Measurements from ENCODE around the gene THTPA.

The THTPA gene, protein sequence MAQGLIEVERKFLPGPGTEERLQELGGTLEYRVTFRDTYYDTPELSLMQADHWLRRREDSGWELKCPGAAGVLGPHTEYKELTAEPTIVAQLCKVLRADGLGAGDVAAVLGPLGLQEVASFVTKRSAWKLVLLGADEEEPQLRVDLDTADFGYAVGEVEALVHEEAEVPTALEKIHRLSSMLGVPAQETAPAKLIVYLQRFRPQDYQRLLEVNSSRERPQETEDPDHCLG

DNA sequence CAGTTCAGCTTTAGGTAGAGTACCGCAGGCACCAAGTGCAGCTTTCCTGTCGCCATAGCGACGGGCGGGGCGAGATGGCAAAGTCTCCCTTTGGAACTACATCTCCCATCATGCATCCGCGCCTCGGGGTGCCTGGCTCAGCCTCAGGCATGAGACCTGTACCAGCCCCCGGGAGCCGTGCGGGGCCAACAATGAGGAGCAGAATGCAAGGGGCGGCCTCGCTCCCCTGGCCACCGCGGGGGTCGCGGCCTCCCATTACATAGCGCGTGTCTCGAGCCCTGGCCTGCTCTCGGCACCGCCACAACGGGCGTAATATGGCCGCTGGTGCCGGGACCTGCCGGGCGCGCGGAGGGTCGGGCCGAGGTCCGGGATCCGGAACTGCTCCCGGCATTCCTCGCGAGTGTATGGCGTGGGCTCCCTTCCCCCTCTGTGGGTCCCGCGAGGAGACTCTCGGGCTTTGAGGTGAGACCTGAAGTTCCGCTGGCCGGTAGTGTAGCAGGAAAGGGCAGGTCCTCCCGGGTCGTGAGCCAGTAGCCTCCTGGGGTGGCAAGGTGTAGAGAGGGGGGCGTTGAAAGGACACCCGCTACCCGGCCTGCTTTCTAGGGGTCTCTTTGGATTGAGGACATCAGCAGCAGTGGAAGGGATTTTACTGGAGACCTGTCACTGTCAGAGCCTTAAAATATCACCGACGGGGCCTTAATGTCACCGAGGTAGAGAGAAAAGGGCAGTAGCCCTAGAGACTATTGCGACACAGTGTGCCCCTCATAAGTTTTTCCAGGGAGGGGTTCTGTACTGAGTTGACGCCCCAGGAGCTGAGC, at the start of gene THTPA:
Gene THTPA (plus strand): TSS at position 390 of the 818 bp plus-strand sequence. CDS start 487 bp downstream, outside the sequence.
- peak; percentile 87 for DNase-seq

- no peak for DNase-seq
Measured at GRCh38 chr14:23512156-23512555, 43.9 kb upstream of the THTPA start.

GRCh38 chr14:23513005-23513817, 42.9 kb upstream of the THTPA start:
- DNase-seq: no peak

DNA sequence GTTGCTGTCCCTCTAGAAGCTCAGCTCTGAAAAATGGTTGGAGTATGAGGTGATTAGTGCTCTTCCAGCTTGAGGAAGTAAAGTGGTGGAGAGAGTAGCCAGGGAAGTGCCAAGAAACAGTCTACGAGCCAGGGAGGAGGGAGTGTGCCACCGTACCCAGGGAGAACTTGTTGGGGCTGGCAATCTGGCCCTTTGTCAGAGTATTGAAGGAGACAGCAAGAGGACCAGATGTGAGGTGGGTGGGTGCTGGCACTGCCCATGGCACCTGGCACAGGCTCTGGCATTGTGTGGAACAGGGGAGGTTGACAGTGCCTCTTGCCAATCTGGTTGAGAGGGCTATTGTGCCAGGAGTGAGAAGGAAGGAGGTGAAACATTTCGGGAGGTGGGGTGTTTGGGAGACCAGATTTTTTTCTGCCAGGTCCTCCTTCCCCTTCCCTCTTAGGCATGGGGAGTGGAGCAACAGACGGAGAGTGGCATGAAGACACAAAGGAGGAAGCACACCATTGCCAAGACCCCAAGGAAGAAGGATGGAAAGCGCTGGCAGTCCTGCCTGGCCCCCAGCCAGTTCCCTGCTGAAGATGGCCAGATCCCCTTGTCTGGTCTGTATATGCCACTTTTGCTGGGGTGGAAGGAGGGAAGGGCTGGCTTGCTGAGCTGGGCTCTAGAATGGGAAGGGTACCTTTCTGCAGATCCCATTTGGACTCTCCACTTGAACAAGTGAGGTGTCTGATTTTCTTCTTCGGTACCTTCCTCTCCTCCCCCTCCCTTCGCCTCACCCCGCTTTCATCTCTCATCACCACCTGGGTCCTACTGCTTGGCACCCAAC, 42.0 kb upstream of the THTPA start:
- DNase-seq: no peak

GRCh38 chr14:23514644-23514957, 41.5 kb upstream of the THTPA start:
- no peak for DNase-seq

DNA sequence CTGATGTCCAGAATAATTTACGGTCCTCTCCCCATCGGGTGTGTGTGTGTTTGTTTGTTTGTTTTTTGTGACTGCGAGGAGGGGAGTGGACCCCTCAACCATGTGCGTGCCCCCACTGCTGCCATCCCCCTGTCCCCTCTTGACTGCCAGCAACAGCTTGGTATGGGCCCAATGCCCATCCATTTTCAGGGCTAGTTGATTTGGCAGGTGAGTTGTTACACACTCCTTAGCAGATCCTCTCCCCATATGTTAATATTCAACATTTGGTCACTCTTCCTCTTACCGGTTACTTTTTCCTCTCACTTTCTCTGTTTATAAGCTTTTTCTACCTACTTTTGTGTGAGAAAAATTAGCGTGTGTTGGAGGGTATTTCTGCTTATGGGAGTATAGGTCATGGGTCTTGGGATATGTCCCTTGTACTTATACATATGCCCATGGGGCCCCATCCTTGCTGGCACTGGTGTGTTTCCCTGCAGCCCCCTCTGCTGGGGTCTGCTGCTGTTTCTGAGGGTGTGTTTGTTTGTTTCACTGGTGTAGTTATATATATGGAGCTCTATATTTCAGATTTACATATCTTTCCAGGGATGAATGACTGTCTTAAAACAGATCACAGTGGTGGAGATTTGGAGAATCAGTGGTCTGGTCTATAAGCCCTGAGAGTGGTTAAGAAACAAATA, 38.3 kb upstream of the THTPA start:
- no peak for DNase-seq

DNA sequence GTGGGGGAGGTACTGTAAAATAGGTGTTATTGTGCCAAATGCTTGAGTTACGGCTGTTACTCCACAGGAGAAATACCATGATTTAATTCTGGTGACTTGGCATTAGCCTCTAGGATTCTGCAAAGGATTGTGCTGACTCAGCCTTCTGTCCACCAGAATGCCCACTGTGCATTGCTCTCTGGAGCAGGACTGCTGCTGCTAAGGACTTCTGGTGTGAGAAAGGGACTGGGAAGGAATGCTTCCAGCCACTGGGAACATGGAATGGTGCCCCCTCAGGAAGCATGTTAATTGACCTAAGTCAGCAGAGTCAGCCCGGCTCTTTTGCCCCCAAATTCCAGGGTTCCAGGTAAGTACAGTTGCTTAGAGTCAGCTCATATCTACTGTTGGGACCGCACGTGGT, 37.4 kb upstream of the THTPA start:
- DNase-seq: no peak

DNA sequence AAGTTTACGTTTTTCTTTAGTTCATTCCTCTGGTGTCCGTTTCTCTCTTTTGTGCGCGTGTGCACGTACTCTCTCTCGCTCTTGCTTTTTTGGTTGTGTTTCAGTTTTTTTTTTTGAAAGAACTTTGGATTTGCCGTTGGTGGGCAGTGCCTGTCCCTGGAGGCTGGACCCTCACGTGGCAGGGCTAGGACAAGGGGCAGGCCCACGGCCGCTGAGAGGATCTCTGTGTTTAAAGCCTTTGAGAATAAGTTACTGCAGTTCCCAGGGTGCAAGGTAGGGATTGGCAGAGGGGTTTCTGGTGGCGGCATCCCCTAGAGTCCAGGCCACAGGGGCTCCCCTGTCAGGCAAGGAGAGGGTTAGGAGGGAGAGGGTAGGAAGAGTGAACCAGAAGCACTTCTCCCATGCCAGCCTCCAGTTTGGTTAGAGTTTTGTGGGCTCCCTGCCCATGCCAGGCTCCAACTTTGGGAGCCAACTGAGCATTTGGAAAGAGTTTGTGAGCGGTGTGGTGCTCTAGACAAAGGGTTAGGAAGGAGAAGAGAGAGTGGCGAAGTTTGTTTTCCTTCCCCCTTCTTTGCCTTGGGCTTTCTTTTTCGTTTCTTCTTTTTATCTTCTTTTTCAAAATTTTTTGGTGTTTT, 35.1 kb upstream of the THTPA start:
- peak; percentile 22 for DNase-seq

DNA sequence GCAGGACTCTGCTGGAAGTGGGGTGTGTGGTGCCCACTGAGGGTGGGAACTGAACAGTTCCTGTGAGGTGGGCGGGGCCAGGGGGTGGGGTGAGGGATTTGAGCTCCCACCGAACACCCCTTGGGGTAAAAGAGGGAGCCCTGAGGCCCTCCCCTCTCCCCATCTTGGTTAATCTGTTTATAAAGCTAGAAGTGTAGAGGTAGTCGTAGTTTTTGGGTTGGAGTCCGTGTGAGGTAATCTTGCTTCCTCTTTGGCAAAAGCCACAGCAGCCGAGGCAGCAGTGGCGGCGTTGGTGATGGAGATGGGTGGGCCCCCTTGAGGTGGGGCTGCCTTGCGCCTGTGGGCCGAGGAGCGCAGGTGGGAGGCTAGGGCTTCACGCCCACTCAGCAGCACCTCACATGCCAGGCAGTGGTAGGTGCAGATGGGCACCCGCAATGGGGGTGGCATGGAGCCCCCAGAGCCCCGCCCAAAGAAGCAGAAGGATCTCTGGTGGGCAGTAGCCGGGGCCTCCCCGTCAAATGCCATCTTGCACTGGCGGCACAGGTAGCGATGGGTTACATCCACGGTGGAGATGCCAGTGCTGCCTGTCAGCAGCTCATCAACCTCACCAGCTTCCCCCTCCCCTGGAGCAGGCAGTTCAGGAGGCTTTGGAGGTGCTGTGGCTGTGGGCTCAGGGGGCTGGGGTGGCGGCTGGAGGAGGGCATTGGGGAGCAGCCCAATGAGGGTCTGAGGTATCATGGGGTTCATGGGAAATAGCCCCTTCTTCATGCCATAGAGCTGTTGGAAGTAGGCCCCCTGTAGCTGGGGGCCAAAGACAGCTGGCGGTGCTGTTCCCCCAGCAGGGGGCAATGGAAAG, 34.1 kb upstream of the THTPA start:
- DNase-seq: peak; percentile 41

- no peak for DNase-seq
Measured at GRCh38 chr14:23522643-23523198, 33.4 kb upstream of the THTPA start.

GRCh38 chr14:23523229-23524016, 32.6 kb upstream of the THTPA start:
- DNase-seq: no peak

GRCh38 chr14:23524954-23525353, 31.1 kb upstream of the THTPA start:
- no peak for DNase-seq

- DNase-seq: no peak
Measured at GRCh38 chr14:23525611-23526010, 30.5 kb upstream of the THTPA start.

DNA sequence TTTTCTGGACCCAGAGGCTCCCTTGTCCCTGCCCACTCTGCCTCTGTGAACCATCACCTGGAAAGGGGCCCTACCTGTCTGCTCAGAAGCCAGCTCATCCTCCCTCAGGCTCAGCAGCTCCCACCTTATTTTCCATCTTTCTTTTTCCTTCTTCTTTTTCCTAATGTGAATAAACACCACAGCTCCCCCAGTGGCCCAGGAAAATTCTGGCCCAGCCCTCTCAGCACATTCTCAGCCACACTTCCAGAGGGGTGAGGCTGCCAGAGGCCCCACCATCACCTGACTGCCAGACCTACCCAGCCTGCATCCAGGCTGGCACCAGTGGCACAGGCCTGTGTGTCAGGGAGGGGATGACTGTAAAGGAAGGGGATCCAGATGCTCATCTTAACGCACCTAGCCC, 27.5 kb upstream of the THTPA start:
- no peak for DNase-seq

GRCh38 chr14:23529016-23529415, 27.1 kb upstream of the THTPA start:
- no peak for DNase-seq

DNA sequence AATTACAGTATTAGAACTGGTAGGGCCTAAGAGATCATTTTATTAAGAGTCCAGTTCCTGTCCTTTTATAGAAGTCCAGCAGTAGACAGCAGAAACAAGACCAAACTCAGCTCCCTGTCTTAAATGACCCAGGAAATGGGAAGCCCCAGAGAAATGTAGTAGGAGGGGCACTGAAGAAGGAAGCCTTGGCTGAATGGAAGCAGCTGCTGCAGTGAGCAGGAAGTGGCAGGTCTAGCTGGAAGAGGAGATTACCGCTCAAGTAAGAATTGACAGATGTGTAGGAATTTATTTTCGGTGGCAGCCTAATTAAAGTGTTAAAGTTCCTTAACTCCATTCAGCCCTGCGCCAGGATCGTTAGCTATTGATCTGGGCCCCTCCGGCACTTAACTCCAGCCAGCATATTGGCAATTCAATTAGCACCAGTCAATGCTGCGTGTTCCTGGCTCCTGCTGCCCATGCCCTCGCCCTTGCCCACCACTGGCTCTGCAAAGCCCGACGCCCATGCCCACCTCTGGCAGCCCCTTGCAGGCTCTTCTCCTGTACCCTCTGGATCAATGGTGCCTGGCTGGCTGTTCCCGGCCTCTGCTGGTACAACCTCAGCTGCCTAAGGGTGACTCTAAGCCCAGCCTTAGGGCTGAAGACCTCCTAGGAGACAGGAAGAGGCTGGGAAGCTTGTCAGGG, 25.6 kb upstream of the THTPA start:
- DNase-seq: peak; percentile 27

GRCh38 chr14:23531391-23531790, 24.7 kb upstream of the THTPA start:
- DNase-seq: no peak

DNA sequence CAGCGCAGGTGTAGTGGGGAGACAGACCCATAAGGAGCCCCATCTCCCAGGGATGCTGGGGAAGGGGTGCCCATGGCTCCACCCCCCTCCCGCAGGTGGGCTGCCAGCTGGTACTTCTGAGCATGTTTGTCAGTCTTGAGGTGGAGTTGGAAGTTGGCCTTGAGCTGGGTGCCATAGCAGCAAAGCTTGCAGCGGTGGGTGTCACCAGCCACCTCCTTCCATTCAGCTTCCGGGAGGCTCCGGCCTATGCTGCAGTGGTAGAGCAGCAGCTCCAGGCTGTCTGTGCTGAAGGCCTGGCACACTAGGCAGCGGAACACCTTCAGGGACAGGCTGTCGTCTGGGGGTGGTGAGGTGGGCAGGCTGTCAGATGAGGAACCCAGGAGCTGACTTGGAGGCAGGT, 23.4 kb upstream of the THTPA start:
- DNase-seq: no peak
